Progenitor cell of endocrine pancreas (in vitro differentiated cells): ENCODE results near the gene PLPP6. TPM values are rescaled to one million over a fixed set of nuclear protein-coding genes. Genes with fewer than 3 reads are reported as not detected.

ENCODE experiments used
- DNase-seq: peaks from one replicate; pipeline ENCODE4 v3.0.0; 2021; ENCODE audit warnings: low spot score; ENCODE audit not compliant: unreplicated experiment
- H3K27ac Mint-ChIP-seq: 2 replicates; pipeline ENCODE4 v1.8.0; 2021; ENCODE audit warnings: mild to moderate bottlenecking, moderate library complexity, mixed read lengths
- H3K27me3 Mint-ChIP-seq: 2 replicates; pipeline ENCODE4 v1.8.0; 2021; ENCODE audit warnings: mixed read lengths
- H3K36me3 Mint-ChIP-seq: 2 replicates; pipeline ENCODE4 v1.8.0; 2022; ENCODE audit warnings: mixed read lengths; ENCODE audit not compliant: insufficient read depth
- H3K4me1 Mint-ChIP-seq: 2 replicates; pipeline ENCODE4 v1.8.0; 2021; ENCODE audit warnings: low read depth, mixed read lengths
- H3K4me3 Mint-ChIP-seq: 2 replicates; pipeline ENCODE4 v1.8.0; 2021; ENCODE audit warnings: low read depth, mild to moderate bottlenecking, moderate library complexity, mixed read lengths
- H3K9me3 Mint-ChIP-seq: 2 replicates; pipeline ENCODE4 v1.8.0; 2021; ENCODE audit warnings: low read depth, mixed read lengths
- CTCF ChIP-seq: fragments of 200-600 bp; sonication (generic); IDR thresholded peaks from one replicate; pipeline ENCODE4 v1.5.0; 2021; ENCODE audit warnings: antibody characterized with exemption, mild to moderate bottlenecking; ENCODE audit not compliant: unreplicated experiment
- long read RNA-seq: library from polyadenylated mRNA; unstranded; transcript quantifications from one replicate; pipeline ENCODE4 v2.0.0, GENCODE V29; 2020
- total RNA-seq: library from RNA; stranded (reverse); gene quantifications from 2 replicates; pipeline ENCODE4 v1.2.1, GENCODE V29; 2021

The PLPP6 gene
- total RNA-seq, result 21.2 and 22.5 TPM in 2 replicates
- long read RNA-seq, transcript PLPP6-201 (1 exons, 2,944 nt), result major isoform, 88 of 90 reads
- long read RNA-seq, partial matches to known transcripts, result 0 of 90 reads
- long read RNA-seq, other reads (novel, unspliced or antisense), result 2 of 90 reads

DNA sequence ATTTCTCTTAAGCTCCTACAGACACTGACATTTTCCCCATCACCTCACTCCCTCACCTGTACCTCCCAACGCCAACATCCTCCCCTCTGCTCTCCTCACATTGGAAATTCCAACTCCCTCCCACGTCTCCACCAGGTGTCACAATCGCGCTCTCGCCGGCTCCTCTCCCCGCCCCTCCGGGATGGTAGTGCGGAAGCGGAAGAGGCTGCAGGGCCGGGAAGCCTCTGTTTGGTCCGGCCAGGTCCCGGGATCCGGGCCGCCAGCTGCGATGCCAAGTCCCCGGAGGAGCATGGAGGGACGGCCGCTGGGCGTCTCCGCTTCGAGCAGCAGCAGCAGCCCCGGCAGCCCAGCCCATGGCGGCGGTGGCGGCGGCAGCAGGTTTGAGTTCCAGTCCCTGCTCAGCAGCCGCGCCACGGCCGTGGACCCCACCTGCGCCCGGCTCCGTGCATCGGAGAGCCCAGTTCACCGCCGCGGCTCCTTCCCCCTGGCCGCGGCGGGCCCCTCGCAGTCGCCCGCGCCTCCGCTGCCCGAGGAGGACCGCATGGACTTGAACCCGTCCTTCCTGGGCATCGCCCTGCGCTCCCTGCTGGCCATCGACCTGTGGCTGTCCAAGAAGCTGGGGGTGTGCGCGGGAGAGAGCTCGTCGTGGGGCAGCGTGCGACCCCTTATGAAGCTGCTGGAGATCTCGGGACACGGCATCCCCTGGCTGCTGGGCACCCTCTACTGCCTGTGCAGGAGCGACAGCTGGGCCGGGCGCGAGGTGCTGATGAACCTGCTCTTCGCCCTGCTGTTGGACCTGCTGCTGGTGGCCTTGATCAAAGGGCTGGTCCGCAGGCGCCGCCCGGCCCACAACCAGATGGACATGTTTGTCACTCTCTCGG, at the start of gene PLPP6:
TSS of gene PLPP6 (plus strand) at position 187 of the 881 bp plus-strand sequence. CDS start at position 269, 82 bp downstream.
- H3K27me3 Mint-ChIP-seq, result no peaks in the 10 kb centered on the region
- peak within 1 kb of the TSS; percentile 86 for H3K4me3 Mint-ChIP-seq
- peak within 1 kb of the TSS; percentile 91 for H3K27ac Mint-ChIP-seq
- H3K9me3 Mint-ChIP-seq, result peaks cover 3% of the 10 kb centered on the region
- peak; percentile 74 for DNase-seq
- peaks cover 62% of the 10 kb centered on the region for H3K4me1 Mint-ChIP-seq
- peaks cover 4% of the 10 kb centered on the region for H3K36me3 Mint-ChIP-seq
- TF ChIP-seq CTCF, result peak; percentile 50

GRCh38 chr9:4614627-4615026, 47.5 kb upstream of the PLPP6 start:
- Mint-ChIP-seq H3K9me3 (no peaks in the 10 kb centered on the region), H3K4me1 (peaks cover 3% of the 10 kb centered on the region), H3K27me3 (no peaks in the 10 kb centered on the region), H3K4me3 (no peak overlapping the region), H3K27ac (no peak overlapping the region), H3K36me3 (peaks cover 5% of the 10 kb centered on the region)
- no peak for DNase-seq
- no peak for TF ChIP-seq CTCF

DNA sequence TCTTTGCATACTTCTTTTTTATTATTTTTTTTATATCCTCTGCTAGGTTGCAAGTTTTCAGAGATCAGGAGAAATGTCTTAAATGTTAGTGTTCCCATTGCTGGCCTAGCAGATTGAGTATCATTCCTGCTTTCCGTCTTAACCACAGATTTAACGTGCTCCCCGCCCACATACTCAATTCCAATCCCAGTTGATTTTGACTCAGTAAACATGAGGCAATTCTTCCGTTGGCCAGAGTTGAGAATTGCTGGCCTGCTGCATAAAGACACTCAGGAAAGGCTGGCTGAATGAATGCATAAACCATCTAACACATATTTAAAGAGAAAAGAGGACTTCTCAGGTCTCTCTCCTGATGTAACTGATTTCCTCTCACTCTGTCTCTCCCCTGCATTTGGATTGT, 46.8 kb upstream of the PLPP6 start:
- peaks cover 3% of the 10 kb centered on the region for H3K4me1 Mint-ChIP-seq
- H3K27me3 Mint-ChIP-seq, result no peaks in the 10 kb centered on the region
- DNase-seq, result no peak

GRCh38 chr9:4615778-4616177, 46.3 kb upstream of the PLPP6 start:
- TF ChIP-seq CTCF, result no peak
- H3K27me3 Mint-ChIP-seq, result no peaks in the 10 kb centered on the region
- no peak overlapping the region for H3K27ac Mint-ChIP-seq
- DNase-seq, result no peak
- H3K9me3 Mint-ChIP-seq, result no peaks in the 10 kb centered on the region
- peaks cover 3% of the 10 kb centered on the region for H3K4me1 Mint-ChIP-seq
- H3K4me3 Mint-ChIP-seq, result no peak overlapping the region
- peaks cover 5% of the 10 kb centered on the region for H3K36me3 Mint-ChIP-seq

More for the DNA sequence above, 46.8 kb upstream of the PLPP6 start:
- Mint-ChIP-seq H3K9me3 (no peaks in the 10 kb centered on the region), H3K36me3 (peaks cover 5% of the 10 kb centered on the region), H3K27ac (no peak overlapping the region), H3K4me3 (no peak overlapping the region)
- TF ChIP-seq CTCF, result no peak

DNA sequence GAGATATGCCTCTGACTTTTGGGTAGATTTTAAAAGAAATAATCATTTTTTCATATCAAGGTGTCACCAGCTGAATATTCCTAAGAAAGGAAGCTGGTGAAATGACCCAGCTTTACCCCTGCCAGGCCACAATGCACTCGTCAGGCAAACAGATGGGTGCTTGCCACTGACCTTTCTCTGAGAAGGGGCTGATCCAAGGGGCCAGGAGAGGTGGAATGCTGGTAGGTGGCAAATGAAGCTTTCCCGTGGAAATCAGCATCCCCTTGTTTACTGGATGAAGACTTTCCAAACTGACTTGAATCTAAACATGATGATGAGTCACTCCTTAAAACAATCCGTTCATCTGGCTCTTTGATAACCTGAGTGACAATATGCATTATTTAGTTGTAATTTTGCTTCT, 44.3 kb upstream of the PLPP6 start:
- Mint-ChIP-seq H3K4me1 (peaks cover 3% of the 10 kb centered on the region), H3K36me3 (peaks cover 4% of the 10 kb centered on the region), H3K4me3 (no peak overlapping the region), H3K27ac (no peak overlapping the region), H3K27me3 (no peaks in the 10 kb centered on the region), H3K9me3 (no peaks in the 10 kb centered on the region)
- DNase-seq, result no peak
- TF ChIP-seq CTCF, result no peak
